PC-9 (cell line): Measurements from ENCODE around the gene THAP12. TPM values are rescaled to one million over a fixed set of nuclear protein-coding genes. Genes with fewer than 3 reads are reported as not detected.

Source experiments
- BruUV-seq: library from RNA; stranded (reverse); fragments of 400-500 nt; replicated peaks from 2 replicates; lab custom pipeline; 2021; lab: Mats Ljungman, UMichigan
- CTCF ChIA-PET: fragments of 300-600 bp; sonication (Branson Sonifier 250); formaldehyde crosslinking; loops from one replicate; lab custom pipeline; 2022; ENCODE audit warnings: antibody characterized with exemption; lab: Charles Lee
- POLR2A ChIA-PET: fragments of 300-600 bp; sonication (Branson Sonifier 250); formaldehyde crosslinking; loops from one replicate; lab custom pipeline; 2022; ENCODE audit warnings: antibody characterized with exemption; ENCODE audit not compliant: unreplicated experiment; lab: Charles Lee
- DNase-seq, 2 experiments: peaks; one replicate each; pipeline versions ENCODE4 v3.0.0 to v3.0.0-alpha.2; 2015 to 2022; ENCODE audit warnings: mixed read lengths in 1 of 2
- H2AFZ ChIP-seq: fragments of 200-600 bp; sonication (generic); 2 replicates; pipeline ENCODE4 v1.8.1; 2017; ENCODE audit warnings: antibody characterized with exemption
- H3F3A ChIP-seq: fragments of 200-600 bp; sonication (generic); 2 replicates; pipeline ENCODE4 v1.8.1; 2017; ENCODE audit warnings: antibody characterized with exemption, mild to moderate bottlenecking, low read depth; ENCODE audit not compliant: insufficient read depth
- H3K27ac ChIP-seq: fragments of 200-600 bp; sonication (generic); 2 replicates; pipeline ENCODE4 v1.6.1; 2016; ENCODE audit warnings: mixed run types
- H3K27me3 ChIP-seq: fragments of 200-600 bp; sonication (generic); 2 replicates; pipeline ENCODE4 v1.6.1; 2016; ENCODE audit warnings: low read depth, mixed run types; ENCODE audit not compliant: insufficient read depth
- H3K36me3 ChIP-seq: fragments of 200-600 bp; sonication (generic); 2 replicates; pipeline ENCODE4 v1.6.1; 2016; ENCODE audit warnings: low read depth, mixed run types
- H3K4me1 ChIP-seq: fragments of 200-600 bp; sonication (generic); replicated peaks from 2 replicates; pipeline ENCODE4 v1.6.1; 2016; ENCODE audit warnings: mixed run types; ENCODE audit not compliant: insufficient read depth
- H3K4me2 ChIP-seq: fragments of 200-600 bp; sonication (generic); 2 replicates; pipeline ENCODE4 v1.6.1; 2017; ENCODE audit warnings: mixed run types
- H3K4me3 ChIP-seq: fragments of 200-600 bp; sonication (generic); 2 replicates; pipeline ENCODE4 v1.6.1; 2016; ENCODE audit warnings: mixed run types
- H3K79me2 ChIP-seq: fragments of 200-600 bp; sonication (generic); 2 replicates; pipeline ENCODE4 v1.6.1; 2017; ENCODE audit warnings: low read depth, mixed run types
- H3K9me2 ChIP-seq: fragments of 200-600 bp; sonication (generic); 2 replicates; pipeline ENCODE4 v1.8.1; 2017; ENCODE audit warnings: mild to moderate bottlenecking; ENCODE audit not compliant: insufficient read depth
- H3K9me3 ChIP-seq: fragments of 200-600 bp; sonication (generic); 2 replicates; pipeline ENCODE4 v1.8.1; 2016; ENCODE audit warnings: low read depth; ENCODE audit not compliant: insufficient read depth
- H4K20me1 ChIP-seq: fragments of 200-600 bp; sonication (generic); 2 replicates; pipeline ENCODE4 v1.8.1; 2017; ENCODE audit not compliant: insufficient read depth
- CTCF ChIP-seq: fragments of 200-600 bp; sonication (generic); conservative IDR thresholded peaks from 2 replicates; pipeline ENCODE4 v1.6.1; 2017; ENCODE audit warnings: mixed run types, antibody characterized with exemption, mild to moderate bottlenecking, moderate library complexity
- EZH2 ChIP-seq: fragments of 200-600 bp; sonication (generic); IDR thresholded peaks from 2 replicates; pipeline ENCODE4 v1.8.0; 2017; ENCODE audit warnings: antibody characterized with exemption, low read depth
- intact Hi-C: fragments of 100-400 bp; cut with micrococcal nuclease; formaldehyde crosslinking; loops from one replicate; pipeline ENCODE4 v1.10.0; 2022; ENCODE audit not compliant: unreplicated experiment
- total RNA-seq: library from RNA; stranded (reverse); gene quantifications from 2 replicates; pipeline ENCODE4 v1.2.3, GENCODE V29; 2021

Gene THAP12
- total RNA-seq, 1 experiment from 2014 or later: 52.3 TPM

GRCh38 chr11:76314741-76315090, 66.2 kb downstream of the THAP12 start:
- Histone ChIP-seq H3K27ac (no peak overlapping the region), H4K20me1 (no peaks in the 10 kb centered on the region), H2AFZ (no peak overlapping the region), H3K9me3 (no peaks in the 10 kb centered on the region), H3F3A (no peaks in the 10 kb centered on the region), H3K79me2 (no peaks in the 10 kb centered on the region), H3K4me1 (no peaks in the 10 kb centered on the region), H3K27me3 (no peaks in the 10 kb centered on the region), H3K4me2 (no peak overlapping the region), H3K9me2 (no peaks in the 10 kb centered on the region), H3K36me3 (no peaks in the 10 kb centered on the region), H3K4me3 (no peak overlapping the region)
- intact Hi-C loops: loop anchor here (5.0 kb wide), 3 partner anchors 162 to 767 kb away; no protein-coding TSS in a partner anchor
- no peak for DNase-seq
- no TSS peak for BruUV-seq
- ChIA-PET POLR2A (no interaction called here), CTCF (interaction anchor here (0.5 to 0.8 kb wide), 2 partner anchors 61 to 107 kb away, joined by 4 to 5 read pairs; no protein-coding TSS in a partner anchor)
- no peak for TF ChIP-seq CTCF
- no peak for TF ChIP-seq EZH2

- Histone ChIP-seq H2AFZ (no peak overlapping the region), H3K27ac (no peak overlapping the region), H3K36me3 (no peaks in the 10 kb centered on the region), H3K4me2 (no peak overlapping the region), H3K9me3 (no peaks in the 10 kb centered on the region), H3K9me2 (no peaks in the 10 kb centered on the region), H3K79me2 (no peaks in the 10 kb centered on the region), H3F3A (no peaks in the 10 kb centered on the region), H4K20me1 (no peaks in the 10 kb centered on the region), H3K4me1 (no peaks in the 10 kb centered on the region), H3K27me3 (no peaks in the 10 kb centered on the region), H3K4me3 (no peak overlapping the region)
- BruUV-seq: no TSS peak
- ChIA-PET CTCF (interaction anchor here (0.5 to 0.8 kb wide), 2 partner anchors 61 to 107 kb away, joined by 4 to 5 read pairs; no protein-coding TSS in a partner anchor), POLR2A (interaction anchor here (0.7 kb wide), 1 partner anchor 80 kb away, joined by 3 read pairs; no protein-coding TSS in a partner anchor)
- TF ChIP-seq EZH2 (no peak), CTCF (no peak)
- no peak for DNase-seq
- intact Hi-C loops: no loop called here
These were observed 66.8 kb downstream of the THAP12 start for GRCh38 chr11:76313913-76314740.

GRCh38 chr11:76313271-76313670, 67.7 kb downstream of the THAP12 start:
- TF ChIP-seq CTCF (no peak), EZH2 (no peak)
- CTCF ChIA-PET: no interaction called here
- Histone ChIP-seq H3K9me2 (no peaks in the 10 kb centered on the region), H3K4me3 (no peak overlapping the region), H4K20me1 (no peaks in the 10 kb centered on the region), H3K27ac (no peak overlapping the region), H2AFZ (no peak overlapping the region), H3K79me2 (no peaks in the 10 kb centered on the region), H3K27me3 (no peaks in the 10 kb centered on the region), H3K4me1 (no peaks in the 10 kb centered on the region), H3F3A (no peaks in the 10 kb centered on the region), H3K36me3 (no peaks in the 10 kb centered on the region), H3K9me3 (no peaks in the 10 kb centered on the region), H3K4me2 (no peak overlapping the region)
- intact Hi-C loops: no loop called here
- POLR2A ChIA-PET: no interaction called here
- DNase-seq: no peak
- BruUV-seq: no TSS peak
